Measurements from ENCODE around the gene WFIKKN2. TPM values are rescaled to one million over a fixed set of nuclear protein-coding genes. Genes with fewer than 3 reads are reported as not detected.
A peak's percentile ranks its signal among the peaks of the same experiment; 100 is the strongest.

The WFIKKN2 gene
- total and polyA plus RNA-seq, 2 of the 13 experiments (the other 11 are each of a cell fraction or from before 2014, with no cell fraction given) = not detected

- TF ChIP-seq, protein P1, sequence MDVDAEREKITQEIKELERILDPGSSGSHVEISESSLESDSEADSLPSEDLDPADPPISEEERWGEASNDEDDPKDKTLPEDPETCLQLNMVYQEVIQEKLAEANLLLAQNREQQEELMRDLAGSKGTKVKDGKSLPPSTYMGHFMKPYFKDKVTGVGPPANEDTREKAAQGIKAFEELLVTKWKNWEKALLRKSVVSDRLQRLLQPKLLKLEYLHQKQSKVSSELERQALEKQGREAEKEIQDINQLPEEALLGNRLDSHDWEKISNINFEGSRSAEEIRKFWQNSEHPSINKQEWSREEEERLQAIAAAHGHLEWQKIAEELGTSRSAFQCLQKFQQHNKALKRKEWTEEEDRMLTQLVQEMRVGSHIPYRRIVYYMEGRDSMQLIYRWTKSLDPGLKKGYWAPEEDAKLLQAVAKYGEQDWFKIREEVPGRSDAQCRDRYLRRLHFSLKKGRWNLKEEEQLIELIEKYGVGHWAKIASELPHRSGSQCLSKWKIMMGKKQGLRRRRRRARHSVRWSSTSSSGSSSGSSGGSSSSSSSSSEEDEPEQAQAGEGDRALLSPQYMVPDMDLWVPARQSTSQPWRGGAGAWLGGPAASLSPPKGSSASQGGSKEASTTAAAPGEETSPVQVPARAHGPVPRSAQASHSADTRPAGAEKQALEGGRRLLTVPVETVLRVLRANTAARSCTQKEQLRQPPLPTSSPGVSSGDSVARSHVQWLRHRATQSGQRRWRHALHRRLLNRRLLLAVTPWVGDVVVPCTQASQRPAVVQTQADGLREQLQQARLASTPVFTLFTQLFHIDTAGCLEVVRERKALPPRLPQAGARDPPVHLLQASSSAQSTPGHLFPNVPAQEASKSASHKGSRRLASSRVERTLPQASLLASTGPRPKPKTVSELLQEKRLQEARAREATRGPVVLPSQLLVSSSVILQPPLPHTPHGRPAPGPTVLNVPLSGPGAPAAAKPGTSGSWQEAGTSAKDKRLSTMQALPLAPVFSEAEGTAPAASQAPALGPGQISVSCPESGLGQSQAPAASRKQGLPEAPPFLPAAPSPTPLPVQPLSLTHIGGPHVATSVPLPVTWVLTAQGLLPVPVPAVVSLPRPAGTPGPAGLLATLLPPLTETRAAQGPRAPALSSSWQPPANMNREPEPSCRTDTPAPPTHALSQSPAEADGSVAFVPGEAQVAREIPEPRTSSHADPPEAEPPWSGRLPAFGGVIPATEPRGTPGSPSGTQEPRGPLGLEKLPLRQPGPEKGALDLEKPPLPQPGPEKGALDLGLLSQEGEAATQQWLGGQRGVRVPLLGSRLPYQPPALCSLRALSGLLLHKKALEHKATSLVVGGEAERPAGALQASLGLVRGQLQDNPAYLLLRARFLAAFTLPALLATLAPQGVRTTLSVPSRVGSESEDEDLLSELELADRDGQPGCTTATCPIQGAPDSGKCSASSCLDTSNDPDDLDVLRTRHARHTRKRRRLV (CRISPR knock-in tag; IDR thresholded peaks at IDR 0.05) = no peak
- TF ChIP-seq ZNF180 (CRISPR knock-in tag; IDR thresholded peaks at IDR 0.05; ENCODE audit: borderline replicate concordance, low read depth) = no peak
- no peak for TF ChIP-seq SRSF9 (IDR thresholded peaks at IDR 0.05; ENCODE audit: borderline replicate concordance, insufficient read depth, low read depth, low read length, poor library complexity, severe bottlenecking)
- TF ChIP-seq KDM4B (CRISPR knock-in tag; IDR thresholded peaks at IDR 0.05) = no peak
- TF ChIP-seq ZSCAN29 (CRISPR knock-in tag; conservative IDR thresholded peaks at IDR 0.05) = no peak; the same call in 1 of the 2 replicates
- TF ChIP-seq ZNF619 (CRISPR knock-in tag; IDR thresholded peaks at IDR 0.05) = 0 out of 2 replicates have a peak, but pooled peaks have one; percentile 22
- TF ChIP-seq HDAC1 (CRISPR knock-in tag; IDR thresholded peaks at IDR 0.05) = peak; percentile 90
- no peak for TF ChIP-seq KMT2A (CRISPR knock-in tag; IDR thresholded peaks at IDR 0.05)
- no peak for TF ChIP-seq ZNF441 (CRISPR knock-in tag; IDR thresholded peaks at IDR 0.05; ENCODE audit: borderline replicate concordance)
- no peak for TF ChIP-seq USF2 (IDR thresholded peaks at IDR 0.05; ENCODE audit: low read depth, low read length)
- no peak for TF ChIP-seq USF2 (CRISPR knock-in tag; IDR thresholded peaks at IDR 0.05; ENCODE audit: borderline replicate concordance)
- no peak for TF ChIP-seq ZNF235 (CRISPR knock-in tag; IDR thresholded peaks at IDR 0.05; ENCODE audit: borderline replicate concordance)
- TF ChIP-seq, protein P2, sequence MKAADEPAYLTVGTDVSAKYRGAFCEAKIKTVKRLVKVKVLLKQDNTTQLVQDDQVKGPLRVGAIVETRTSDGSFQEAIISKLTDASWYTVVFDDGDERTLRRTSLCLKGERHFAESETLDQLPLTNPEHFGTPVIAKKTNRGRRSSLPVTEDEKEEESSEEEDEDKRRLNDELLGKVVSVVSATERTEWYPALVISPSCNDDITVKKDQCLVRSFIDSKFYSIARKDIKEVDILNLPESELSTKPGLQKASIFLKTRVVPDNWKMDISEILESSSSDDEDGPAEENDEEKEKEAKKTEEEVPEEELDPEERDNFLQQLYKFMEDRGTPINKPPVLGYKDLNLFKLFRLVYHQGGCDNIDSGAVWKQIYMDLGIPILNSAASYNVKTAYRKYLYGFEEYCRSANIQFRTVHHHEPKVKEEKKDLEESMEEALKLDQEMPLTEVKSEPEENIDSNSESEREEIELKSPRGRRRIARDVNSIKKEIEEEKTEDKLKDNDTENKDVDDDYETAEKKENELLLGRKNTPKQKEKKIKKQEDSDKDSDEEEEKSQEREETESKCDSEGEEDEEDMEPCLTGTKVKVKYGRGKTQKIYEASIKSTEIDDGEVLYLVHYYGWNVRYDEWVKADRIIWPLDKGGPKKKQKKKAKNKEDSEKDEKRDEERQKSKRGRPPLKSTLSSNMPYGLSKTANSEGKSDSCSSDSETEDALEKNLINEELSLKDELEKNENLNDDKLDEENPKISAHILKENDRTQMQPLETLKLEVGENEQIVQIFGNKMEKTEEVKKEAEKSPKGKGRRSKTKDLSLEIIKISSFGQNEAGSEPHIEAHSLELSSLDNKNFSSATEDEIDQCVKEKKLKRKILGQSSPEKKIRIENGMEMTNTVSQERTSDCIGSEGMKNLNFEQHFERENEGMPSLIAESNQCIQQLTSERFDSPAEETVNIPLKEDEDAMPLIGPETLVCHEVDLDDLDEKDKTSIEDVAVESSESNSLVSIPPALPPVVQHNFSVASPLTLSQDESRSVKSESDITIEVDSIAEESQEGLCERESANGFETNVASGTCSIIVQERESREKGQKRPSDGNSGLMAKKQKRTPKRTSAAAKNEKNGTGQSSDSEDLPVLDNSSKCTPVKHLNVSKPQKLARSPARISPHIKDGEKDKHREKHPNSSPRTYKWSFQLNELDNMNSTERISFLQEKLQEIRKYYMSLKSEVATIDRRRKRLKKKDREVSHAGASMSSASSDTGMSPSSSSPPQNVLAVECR (CRISPR knock-in tag; IDR thresholded peaks at IDR 0.05; ENCODE audit: borderline replicate concordance) = peak; percentile 48; the same call in 1 of the 2 replicates
- TF ChIP-seq ZNF790 (CRISPR knock-in tag; IDR thresholded peaks at IDR 0.05; ENCODE audit: borderline replicate concordance) = no peak
- TF ChIP-seq MXI1 (IDR thresholded peaks at IDR 0.05; ENCODE audit: borderline replicate concordance, low read depth, low read length) = peak; percentile 47; the same call in 1 of the 3 replicates
- TF ChIP-seq ARHGAP35 (CRISPR knock-in tag; IDR thresholded peaks at IDR 0.05; ENCODE audit: borderline replicate concordance) = no peak
- TF ChIP-seq RNF2 (conservative IDR thresholded peaks at IDR 0.05; ENCODE audit: low read depth) = peak; percentile 100
- TF ChIP-seq ZNF207 (IDR thresholded peaks at IDR 0.05; ENCODE audit: borderline replicate concordance) = no peak
Measured at GRCh38 chr17:50844117-50844700, 8.8 kb downstream of the WFIKKN2 start (continued).
